GM19193 (cell line): ENCODE data around the gene SLC17A4.

Experiments used
- POLR2A ChIP-seq: IDR thresholded peaks from 4 replicates; pipeline ENCODE4 v1.6.1; 2011; ENCODE audit not compliant: insufficient read depth, insufficient read length; ENCODE audit errors: extremely low read depth

SLC17A4 gene

GRCh38 chr6:25754535-25754934 lies at the start of gene SLC17A4:
Gene SLC17A4 (plus strand): TSS chr6:25754742. CDS start chr6:25761963, 7,221 bp downstream.
- TF ChIP-seq POLR2A: no peak

DNA sequence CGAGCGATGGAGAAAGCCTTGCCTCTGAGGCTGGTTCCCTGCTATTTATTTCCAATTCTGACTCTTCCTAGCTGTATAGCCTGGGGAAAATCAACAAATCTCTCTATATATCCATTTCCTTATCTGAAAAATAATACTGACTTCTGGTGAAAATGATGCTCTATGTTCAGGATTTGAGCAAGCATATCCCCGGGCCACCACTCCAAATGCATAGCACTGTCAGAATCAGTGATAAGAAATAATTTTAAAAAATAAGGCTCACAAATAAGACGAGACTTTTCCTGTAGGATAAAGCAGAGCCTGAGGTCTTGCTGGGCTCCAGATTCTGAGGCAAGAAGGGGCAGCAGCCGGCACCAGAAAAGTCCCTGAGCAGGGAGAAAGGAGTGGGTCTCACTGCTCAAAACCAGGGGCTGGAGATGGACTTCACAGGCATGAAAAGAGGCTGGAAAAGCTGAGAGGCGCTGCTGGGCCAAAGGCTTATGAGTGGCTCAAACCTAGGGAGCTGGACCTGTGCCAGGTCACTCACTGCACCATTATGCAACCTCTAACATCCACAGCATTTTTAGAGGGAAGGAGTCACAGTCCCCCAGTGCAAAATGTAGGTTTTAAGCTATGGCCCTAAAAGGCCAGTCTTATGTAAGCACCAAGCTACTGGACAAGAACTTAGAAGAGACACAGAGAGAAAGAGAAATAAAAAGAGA lies 48.1 kb upstream of the SLC17A4 start:
- no peak for TF ChIP-seq POLR2A

- no peak for TF ChIP-seq POLR2A
Measured at GRCh38 chr6:25709761-25710160, 44.8 kb upstream of the SLC17A4 start.

DNA sequence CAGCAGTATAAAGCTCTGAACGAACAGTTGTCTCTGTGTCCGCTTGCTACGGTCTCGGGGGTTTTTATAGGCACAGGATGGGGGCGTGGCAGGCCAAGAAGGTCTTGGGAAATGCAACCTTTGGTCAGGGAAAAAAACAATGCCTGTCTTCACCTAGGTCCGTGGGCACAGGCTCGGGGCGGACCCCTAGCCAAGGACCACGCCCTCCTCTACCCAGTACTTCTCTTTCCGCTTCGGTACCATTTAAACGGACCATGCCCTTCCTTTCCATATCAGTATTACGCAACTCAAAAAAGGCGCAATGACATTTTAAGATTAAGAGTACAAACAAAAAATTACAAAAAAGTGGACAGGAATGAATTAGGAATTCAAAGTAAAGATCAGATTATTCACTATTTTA lies 44.3 kb upstream of the SLC17A4 start:
- TF ChIP-seq POLR2A: no peak

DNA sequence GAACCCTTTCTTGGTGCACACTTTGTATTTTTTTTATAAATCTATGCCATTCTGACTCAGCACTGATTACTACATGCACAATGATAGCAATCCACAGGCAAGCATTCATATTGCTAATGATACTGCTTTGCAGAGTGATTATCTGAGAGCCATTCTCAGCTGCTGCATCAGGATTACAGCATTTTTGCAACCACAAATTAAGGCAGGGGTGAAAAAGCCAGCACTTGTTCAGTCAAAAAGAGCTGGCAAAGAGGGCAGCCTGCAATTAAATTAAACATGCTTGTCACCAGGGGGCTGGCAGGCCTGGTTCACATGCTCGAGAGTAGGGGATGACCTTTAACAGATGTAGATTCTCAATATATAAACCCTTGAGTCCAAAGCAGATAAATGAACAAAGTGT lies 40.7 kb upstream of the SLC17A4 start:
- no peak for TF ChIP-seq POLR2A

GRCh38 chr6:25714765-25715164 lies 39.8 kb upstream of the SLC17A4 start:
- no peak for TF ChIP-seq POLR2A

- no peak for TF ChIP-seq POLR2A
Measured at GRCh38 chr6:25715794-25716193, 38.7 kb upstream of the SLC17A4 start.

DNA sequence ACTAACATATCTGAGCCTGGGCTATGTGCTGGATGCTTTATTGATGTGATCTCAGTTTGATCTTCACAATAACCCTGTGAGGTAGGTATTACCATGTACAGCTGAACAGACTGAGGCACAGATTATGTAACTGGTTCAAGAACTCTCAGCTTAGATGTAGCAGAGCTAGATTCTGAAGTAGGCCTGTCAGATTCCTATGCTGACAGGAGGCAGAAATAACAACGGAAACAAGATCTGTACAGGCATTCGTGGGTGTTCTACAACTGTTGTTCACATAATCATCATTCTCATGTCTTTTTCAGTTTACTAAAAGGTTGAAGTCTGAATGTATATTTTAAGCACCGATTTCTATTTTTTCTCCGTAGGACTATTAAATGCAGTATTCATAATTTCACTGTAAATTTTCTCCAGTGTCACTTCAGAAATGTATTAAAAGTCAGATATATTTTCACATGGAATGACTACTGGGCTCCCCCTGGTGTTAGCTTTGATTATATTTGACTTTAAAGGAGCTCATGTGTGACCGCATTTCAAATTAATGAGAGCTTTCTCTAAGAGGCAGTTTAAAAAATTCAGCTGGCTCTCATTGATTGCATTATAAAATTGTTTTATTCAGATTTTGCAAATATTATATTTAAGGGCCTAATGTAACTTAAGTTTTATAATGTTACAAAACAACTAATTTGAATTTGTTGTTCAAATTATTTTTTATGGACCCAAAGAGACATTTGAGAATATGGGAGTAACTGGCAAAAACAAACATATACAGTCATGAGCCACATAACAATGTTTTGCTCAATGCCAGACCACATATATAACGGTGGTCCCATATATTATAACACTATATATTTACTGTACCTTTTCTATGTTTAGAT lies 36.4 kb upstream of the SLC17A4 start:
- TF ChIP-seq POLR2A: no peak

DNA sequence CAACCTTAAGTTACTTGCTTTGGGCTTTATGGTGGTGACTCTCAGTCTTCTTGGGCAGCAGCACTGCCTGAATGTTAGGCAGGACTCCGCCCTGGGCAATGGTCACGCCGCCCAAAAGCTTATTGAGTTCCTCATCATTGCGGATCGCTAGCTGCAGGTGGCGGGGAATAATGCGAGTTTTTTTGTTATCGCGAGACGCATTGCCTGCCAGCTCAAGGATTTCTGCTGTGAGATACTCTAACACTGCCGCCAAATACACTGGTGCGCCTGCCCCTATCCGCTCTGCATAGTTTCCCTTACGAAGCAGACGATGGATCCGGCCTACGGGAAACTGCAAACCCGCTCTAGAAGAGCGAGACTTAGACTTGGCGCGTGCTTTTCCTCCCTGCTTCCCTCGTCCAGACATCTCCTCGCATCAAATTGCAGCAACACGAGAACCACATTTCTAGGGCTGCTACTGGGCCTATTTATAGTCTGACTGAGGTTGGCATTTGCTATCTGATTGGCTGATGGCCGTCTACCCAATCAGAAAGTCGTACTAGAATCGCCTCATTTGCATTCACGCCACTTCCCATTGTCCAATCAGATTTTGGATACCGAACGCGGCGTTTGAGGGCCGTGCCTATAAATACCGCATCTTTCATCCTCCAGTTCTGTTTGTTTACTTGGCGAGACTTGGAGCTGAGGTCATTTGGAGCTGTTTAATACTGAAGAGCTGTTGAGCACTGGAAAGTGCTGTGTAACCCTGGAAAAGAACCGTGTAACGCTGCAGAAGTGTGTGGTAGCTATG lies 28.2 kb upstream of the SLC17A4 start:
- no peak for TF ChIP-seq POLR2A

DNA sequence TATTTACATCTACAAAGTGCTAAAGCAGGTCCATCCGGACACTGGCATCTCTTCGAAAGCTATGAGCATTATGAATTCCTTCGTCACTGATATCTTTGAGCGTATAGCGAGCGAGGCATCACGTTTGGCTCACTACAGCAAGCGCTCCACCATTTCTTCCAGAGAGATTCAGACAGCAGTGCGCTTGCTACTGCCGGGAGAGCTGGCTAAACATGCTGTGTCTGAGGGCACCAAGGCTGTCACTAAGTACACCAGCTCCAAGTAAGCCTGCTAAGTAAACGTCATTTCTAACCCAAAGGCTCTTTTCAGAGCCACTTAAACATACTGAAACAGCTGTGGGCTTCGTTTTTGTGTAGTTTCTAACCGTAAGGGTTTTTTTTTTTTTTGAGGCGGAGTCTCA lies 27.5 kb upstream of the SLC17A4 start:
- TF ChIP-seq POLR2A: no peak

GRCh38 chr6:25730907-25731306 lies 23.6 kb upstream of the SLC17A4 start:
- no peak for TF ChIP-seq POLR2A

- TF ChIP-seq POLR2A: no peak
Measured at GRCh38 chr6:25731721-25732120, 22.8 kb upstream of the SLC17A4 start.

- no peak for TF ChIP-seq POLR2A
Measured at GRCh38 chr6:25732468-25733198, 21.9 kb upstream of the SLC17A4 start.

GRCh38 chr6:25735261-25735660 lies 19.3 kb upstream of the SLC17A4 start:
- no peak for TF ChIP-seq POLR2A
